HL-60/S4 treated with retinoic acid at 250 ng/mL for 4 days and 3 days (cell line): Measurements from ENCODE around the gene MACIR.
"Not testable (repeated sequence)": the region's sequence is repeated elsewhere in the genome, so short reads cannot be mapped to it uniquely, and the experiment has no call there.

ENCODE experiments used
- in situ Hi-C: fragments of 300-500 bp; cut with MboI; formaldehyde crosslinking; loops from 2 replicates; pipeline ENCODE4 v1.7.0; 2022; ENCODE audit warnings: low sequenced_read_pairs

MACIR gene

GRCh38 chr5:103258368-103258956, at the start of gene MACIR:
Gene MACIR (plus strand): TSS chr5:103258763. CDS start chr5:103275920, 17,157 bp downstream.
- in situ Hi-C loops = no loop called here

GRCh38 chr5:103209065-103209464, 49.5 kb upstream of the MACIR start:
- in situ Hi-C loops = no loop called here

GRCh38 chr5:103210952-103211351, 47.6 kb upstream of the MACIR start:
- in situ Hi-C loops = no loop called here

GRCh38 chr5:103211576-103212561, 46.7 kb upstream of the MACIR start:
- in situ Hi-C loops = no loop called here

- in situ Hi-C loops = no loop called here
Measured at GRCh38 chr5:103216137-103216536, 42.4 kb upstream of the MACIR start.

- in situ Hi-C loops = no loop called here
Measured at GRCh38 chr5:103216697-103217096, 41.9 kb upstream of the MACIR start.

- in situ Hi-C loops = no loop called here
Measured at GRCh38 chr5:103217101-103217500, 41.5 kb upstream of the MACIR start.

GRCh38 chr5:103218164-103218563, 40.4 kb upstream of the MACIR start:
- in situ Hi-C loops = no loop called here

GRCh38 chr5:103219074-103219473, 39.5 kb upstream of the MACIR start:
- in situ Hi-C loops = not testable (repeated sequence)

GRCh38 chr5:103223031-103223955, 35.3 kb upstream of the MACIR start:
- in situ Hi-C loops = no loop called here

- in situ Hi-C loops = no loop called here
Measured at GRCh38 chr5:103224118-103224893, 34.3 kb upstream of the MACIR start.

GRCh38 chr5:103224894-103225246, 33.7 kb upstream of the MACIR start:
- in situ Hi-C loops = no loop called here

GRCh38 chr5:103228061-103228460, 30.5 kb upstream of the MACIR start:
- in situ Hi-C loops = no loop called here

GRCh38 chr5:103228588-103228987, 30.0 kb upstream of the MACIR start:
- in situ Hi-C loops = no loop called here

- in situ Hi-C loops = no loop called here
Measured at GRCh38 chr5:103232393-103232999, 26.1 kb upstream of the MACIR start.

GRCh38 chr5:103234239-103234975, 24.2 kb upstream of the MACIR start:
- in situ Hi-C loops = no loop called here

- in situ Hi-C loops = no loop called here
Measured at GRCh38 chr5:103235891-103236290, 22.7 kb upstream of the MACIR start.

GRCh38 chr5:103237778-103238177, 20.8 kb upstream of the MACIR start:
- in situ Hi-C loops = no loop called here

GRCh38 chr5:103243665-103244064, 14.9 kb upstream of the MACIR start:
- in situ Hi-C loops = no loop called here
